IMR-90 (cell line): ENCODE data around the gene GGA3. TPM values are rescaled to one million over a fixed set of nuclear protein-coding genes. Genes with fewer than 3 reads are reported as not detected.

ENCODE experiments used
- ATAC-seq: fragments of 200-7000 bp; cut with Tn5 transposase; 2 replicates; pipeline ENCODE4 v1.9.1; 2020; ENCODE audit warnings: low read depth, mild to moderate bottlenecking, moderate library complexity
- BruUV-seq: library from RNA; stranded (reverse); fragments of 400-500 nt; replicated peaks from 2 replicates; lab custom pipeline; 2021; lab: Mats Ljungman, UMichigan
- CTCF ChIA-PET: fragments of 300-600 bp; formaldehyde crosslinking; extraction: SDS; loops from one replicate; lab custom pipeline; 2021; ENCODE audit warnings: antibody characterized with exemption; lab: Yijun Ruan, JAX
- POLR2A ChIA-PET: fragments of 300-600 bp; sonication (Branson Sonifier 250); formaldehyde crosslinking; loops from one replicate; lab custom pipeline; 2022; ENCODE audit warnings: antibody characterized with exemption; ENCODE audit not compliant: unreplicated experiment; lab: Charles Lee
- DNase-seq: peaks from one replicate; pipeline ENCODE4 v3.0.0; 2013
- H2AFZ ChIP-seq: replicated peaks from 2 replicates; pipeline ENCODE3; 2013; ENCODE audit warnings: low read length, mild to moderate bottlenecking; ENCODE audit not compliant: poor library complexity
- H2AK5ac ChIP-seq: 2 replicates; pipeline ENCODE4 v1.6.1; 2013; ENCODE audit warnings: low read depth, low read length, inconsistent platforms
- H2AK9ac ChIP-seq: replicated peaks from 2 replicates; pipeline ENCODE3; 2013; ENCODE audit warnings: mild to moderate bottlenecking, low read depth, low read length, moderate library complexity; ENCODE audit not compliant: poor library complexity
- H2BK120ac ChIP-seq: 2 replicates; pipeline ENCODE4 v1.6.1; 2013; ENCODE audit warnings: low read depth, low read length, inconsistent platforms
- H2BK15ac ChIP-seq: 3 replicates; pipeline ENCODE4 v1.6.1; 2013; ENCODE audit warnings: low read depth, low read length, inconsistent platforms
- H2BK20ac ChIP-seq: 2 replicates; pipeline ENCODE4 v1.6.1; 2013; ENCODE audit warnings: low read depth, mild to moderate bottlenecking, inconsistent platforms, low read length, moderate library complexity
- H2BK5ac ChIP-seq: 2 replicates; pipeline ENCODE4 v1.6.1; 2013; ENCODE audit warnings: mild to moderate bottlenecking, low read depth, low read length, inconsistent platforms; ENCODE audit not compliant: poor library complexity, severe bottlenecking
- H3K14ac ChIP-seq: replicated peaks from 2 replicates; pipeline ENCODE4 v1.6.1; 2013; ENCODE audit warnings: low read depth, low read length, inconsistent platforms
- H3K18ac ChIP-seq: 2 replicates; pipeline ENCODE4 v1.6.1; 2013; ENCODE audit warnings: low read depth, low read length, control low read depth
- H3K23ac ChIP-seq: 2 replicates; pipeline ENCODE4 v1.6.1; 2013; ENCODE audit warnings: low read depth, low read length, inconsistent platforms
- H3K27ac ChIP-seq: 2 replicates; pipeline ENCODE4 v1.5.1; 2013; ENCODE audit warnings: mild to moderate bottlenecking, control low read depth, low read length; ENCODE audit not compliant: insufficient read depth
- H3K27me3 ChIP-seq: 2 replicates; pipeline ENCODE4 v1.6.1; 2013; ENCODE audit warnings: low read length; ENCODE audit not compliant: control insufficient read depth, insufficient read depth
- H3K36me3 ChIP-seq: 2 replicates; pipeline ENCODE4 v1.6.1; 2013; ENCODE audit warnings: low read length, mixed read lengths; ENCODE audit not compliant: control insufficient read depth, insufficient read depth
- H3K4ac ChIP-seq: 2 replicates; pipeline ENCODE4 v1.6.1; 2013; ENCODE audit warnings: low read depth, low read length, inconsistent platforms
- H3K4me1 ChIP-seq: 2 replicates; pipeline ENCODE4 v1.6.1; 2013; ENCODE audit warnings: low read length, mixed read lengths; ENCODE audit not compliant: control insufficient read depth, insufficient read depth
- H3K4me2 ChIP-seq: 2 replicates; pipeline ENCODE4 v1.6.1; 2013; ENCODE audit warnings: low read depth, mild to moderate bottlenecking, control low read depth, low read length, moderate library complexity
- H3K4me3 ChIP-seq: 2 replicates; pipeline ENCODE4 v1.5.1; 2013; ENCODE audit warnings: low read depth, mild to moderate bottlenecking, control low read depth, low read length, moderate library complexity; ENCODE audit not compliant: insufficient read depth
- H3K56ac ChIP-seq: 2 replicates; pipeline ENCODE4 v1.6.1; 2013; ENCODE audit warnings: low read length, inconsistent platforms; ENCODE audit not compliant: insufficient read depth; ENCODE audit errors: extremely low read depth
- H3K79me1 ChIP-seq, 2 experiments: 2 replicates each; pipeline ENCODE4 v1.6.1; 2013; ENCODE audit warnings: low read length in 2 of 2, inconsistent platforms in 1 of 2, low read depth in 1 of 2
- H3K9ac ChIP-seq: 2 replicates; pipeline ENCODE4 v1.6.1; 2013; ENCODE audit warnings: low read depth, low read length, control low read depth
- H3K9me1 ChIP-seq: 2 replicates; pipeline ENCODE4 v1.6.1; 2013; ENCODE audit warnings: low read length, inconsistent platforms; ENCODE audit not compliant: insufficient read depth
- H3K9me3 ChIP-seq: 2 replicates; pipeline ENCODE4 v1.6.1; 2013; ENCODE audit warnings: low read length; ENCODE audit not compliant: control insufficient read depth, insufficient read depth
- H4K20me1 ChIP-seq: 2 replicates; pipeline ENCODE4 v1.6.1; 2013; ENCODE audit warnings: low read length, inconsistent platforms; ENCODE audit not compliant: insufficient read depth
- H4K5ac ChIP-seq: 2 replicates; pipeline ENCODE4 v1.6.1; 2013; ENCODE audit warnings: mild to moderate bottlenecking, low read depth, low read length, control low read depth
- H4K8ac ChIP-seq, 2 experiments: 2 replicates each; pipeline ENCODE4 v1.6.1; 2013; ENCODE audit warnings: low read depth in 2 of 2, low read length in 2 of 2, control low read depth in 1 of 2, inconsistent platforms in 1 of 2
- H4K91ac ChIP-seq: 2 replicates; pipeline ENCODE4 v1.6.1; 2013; ENCODE audit warnings: low read depth, low read length, inconsistent platforms; ENCODE audit not compliant: insufficient read depth
- FOS ChIP-seq: fragments of 150-350 bp; IDR thresholded peaks from 2 replicates; pipeline ENCODE4 v1.6.1; 2016; ENCODE audit warnings: low read depth, low read length
- NFE2L2 ChIP-seq: fragments of 150-350 bp; IDR thresholded peaks from 2 replicates; pipeline ENCODE4 v1.6.1; 2016; ENCODE audit warnings: low read depth, mild to moderate bottlenecking, low read length
- WGBS, 2 experiments: methylation state at CpG; one replicate each; pipeline versions ENCODE4 v1.1.5 to v1.1.7; 2013; ENCODE audit warnings: missing lambda C conversion rate in 2 of 2; ENCODE audit not compliant: insufficient read length in 1 of 2; ENCODE audit errors: extremely low coverage in 2 of 2; 5-methylcytosine and 5-hydroxymethylcytosine counted together
- dilution Hi-C: fragments of 300-500 bp; cut with HindIII; formaldehyde crosslinking; loops from one replicate; pipeline ENCODE4 v1.14.3; 2018; ENCODE audit warnings: low sequenced_read_pairs; ENCODE audit not compliant: unreplicated experiment
- in situ Hi-C: fragments of 300-500 bp; cut with MboI; formaldehyde crosslinking; loops from 3 replicates; pipeline ENCODE4 v1.14.3; 2019; ENCODE audit warnings: low sequenced_read_pairs, inconsistent platforms, mixed read lengths
- intact Hi-C: fragments of 100-400 bp; cut with micrococcal nuclease; formaldehyde crosslinking; loops from 2 replicates; pipeline ENCODE4 v1.10.0; 2022
- polyA plus RNA-seq, 3 experiments: library from polyadenylated mRNA; depleted of rRNA; stranded (reverse); fragments of >200 nt; gene quantifications; 2 replicates each; pipeline ENCODE4 v1.2.3, GENCODE V29; 2012; ENCODE audit warnings: low replicate concordance in 1 of 3
- total RNA-seq: library from RNA; depleted of rRNA; stranded (reverse); fragments of >200 nt; gene quantifications from 2 replicates; pipeline ENCODE4 v1.2.3, GENCODE V29; 2012
- TF ChIP-seq, protein P1 (sequence below): fragments of 150-350 bp; IDR thresholded peaks from 2 replicates; pipeline ENCODE4 v1.6.1; 2017; ENCODE audit warnings: mild to moderate bottlenecking, antibody characterized with exemption, low read length, low read depth
- TF ChIP-seq, protein P2 (sequence below): conservative IDR thresholded peaks from 2 replicates; pipeline ENCODE4 v1.5.1; 2012; ENCODE audit warnings: mild to moderate bottlenecking, low read depth, low read length, improper control_type of control experiment

GGA3 gene
- total and polyA plus RNA-seq, 2 of the 4 experiments (the other 2 are of a cell fraction): 15.1 to 35.2 TPM

DNA sequence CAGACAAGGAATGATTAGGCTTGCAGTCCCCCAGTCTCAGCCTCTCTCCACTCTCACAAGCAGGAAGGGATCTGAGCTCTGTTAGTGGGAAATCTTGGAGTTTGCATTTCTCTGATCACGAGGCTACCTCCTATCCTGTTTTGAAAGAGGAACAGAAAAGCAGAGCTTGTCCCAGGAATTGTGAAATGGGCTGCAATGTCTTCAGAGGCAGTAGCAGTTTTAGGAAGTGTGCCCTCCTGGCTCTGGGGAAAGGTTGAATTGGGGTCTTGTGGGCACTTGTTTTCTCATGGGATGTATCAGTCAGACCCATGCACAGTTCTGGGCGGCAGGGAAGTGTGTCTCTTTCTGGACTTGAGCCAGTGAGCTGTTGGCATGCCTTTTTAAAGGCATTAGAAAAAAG is 33.1 kb downstream of the GGA3 start:
- Histone ChIP-seq H2AFZ (no peak overlapping the region), H3K27me3 (no peaks in the 10 kb centered on the region), H3K4me2 (no peak overlapping the region), H3K4ac (no peak overlapping the region), H2AK5ac (no peak overlapping the region), H3K9me3 (no peaks in the 10 kb centered on the region), H4K5ac (no peak overlapping the region), H3K79me1 (peaks cover 2 to 8% of the 10 kb centered on the region in 2 experiments; a peak in 2 of 4 replicates), H3K18ac (no peak overlapping the region), H3K4me3 (no peak overlapping the region), H2BK20ac (no peak overlapping the region), H3K27ac (no peak overlapping the region), H4K8ac (no peak overlapping the region), H3K36me3 (peaks cover 62% of the 10 kb centered on the region), H2AK9ac (no peak overlapping the region), H2BK5ac (no peak overlapping the region), H3K56ac (no peak overlapping the region), H3K9ac (no peak overlapping the region), H4K91ac (no peak overlapping the region), H4K20me1 (no peaks in the 10 kb centered on the region), H3K9me1 (no peaks in the 10 kb centered on the region), H3K14ac (no peak overlapping the region), H2BK120ac (no peak overlapping the region), H2BK15ac (no peak overlapping the region), H3K4me1 (no peaks in the 10 kb centered on the region), H3K23ac (no peak overlapping the region)
- intact Hi-C loops (no loop called here), in situ Hi-C loops (no loop called here), dilution Hi-C loops (no loop called here)
- WGBS, 2 experiments: no CpG with 5 or more reads among the region's 2 CpGs
- TF ChIP-seq, protein P1, sequence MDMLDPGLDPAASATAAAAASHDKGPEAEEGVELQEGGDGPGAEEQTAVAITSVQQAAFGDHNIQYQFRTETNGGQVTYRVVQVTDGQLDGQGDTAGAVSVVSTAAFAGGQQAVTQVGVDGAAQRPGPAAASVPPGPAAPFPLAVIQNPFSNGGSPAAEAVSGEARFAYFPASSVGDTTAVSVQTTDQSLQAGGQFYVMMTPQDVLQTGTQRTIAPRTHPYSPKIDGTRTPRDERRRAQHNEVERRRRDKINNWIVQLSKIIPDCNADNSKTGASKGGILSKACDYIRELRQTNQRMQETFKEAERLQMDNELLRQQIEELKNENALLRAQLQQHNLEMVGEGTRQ: no peak
- no peak for TF ChIP-seq NFE2L2
- TF ChIP-seq FOS: no peak
- TF ChIP-seq, protein P2, sequence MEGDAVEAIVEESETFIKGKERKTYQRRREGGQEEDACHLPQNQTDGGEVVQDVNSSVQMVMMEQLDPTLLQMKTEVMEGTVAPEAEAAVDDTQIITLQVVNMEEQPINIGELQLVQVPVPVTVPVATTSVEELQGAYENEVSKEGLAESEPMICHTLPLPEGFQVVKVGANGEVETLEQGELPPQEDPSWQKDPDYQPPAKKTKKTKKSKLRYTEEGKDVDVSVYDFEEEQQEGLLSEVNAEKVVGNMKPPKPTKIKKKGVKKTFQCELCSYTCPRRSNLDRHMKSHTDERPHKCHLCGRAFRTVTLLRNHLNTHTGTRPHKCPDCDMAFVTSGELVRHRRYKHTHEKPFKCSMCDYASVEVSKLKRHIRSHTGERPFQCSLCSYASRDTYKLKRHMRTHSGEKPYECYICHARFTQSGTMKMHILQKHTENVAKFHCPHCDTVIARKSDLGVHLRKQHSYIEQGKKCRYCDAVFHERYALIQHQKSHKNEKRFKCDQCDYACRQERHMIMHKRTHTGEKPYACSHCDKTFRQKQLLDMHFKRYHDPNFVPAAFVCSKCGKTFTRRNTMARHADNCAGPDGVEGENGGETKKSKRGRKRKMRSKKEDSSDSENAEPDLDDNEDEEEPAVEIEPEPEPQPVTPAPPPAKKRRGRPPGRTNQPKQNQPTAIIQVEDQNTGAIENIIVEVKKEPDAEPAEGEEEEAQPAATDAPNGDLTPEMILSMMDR: no peak
- ChIA-PET POLR2A (no interaction called here), CTCF (no interaction called here)
- ATAC-seq: no peak
- BruUV-seq: no TSS peak
- no peak for DNase-seq
